Left ventricle myocardium superior (tissue), 1 donor: ENCODE results near the gene DACH1. TPM values are rescaled to one million over a fixed set of nuclear protein-coding genes. Genes with fewer than 3 reads are reported as not detected.

Source experiments
- ATAC-seq: fragments of 200-7000 bp; cut with Tn5 transposase; one replicate; pipeline ENCODE4 v1.9.1; 2020; ENCODE audit warnings: mild to moderate bottlenecking, moderate library complexity
- DNase-seq: peaks from one replicate; pipeline ENCODE4 v3.0.0-alpha.2; 2020
- intact Hi-C: fragments of 100-400 bp; cut with micrococcal nuclease; formaldehyde crosslinking; loops from one replicate; pipeline ENCODE4 v1.11.0; 2022
- total RNA-seq: library from RNA; stranded (reverse); fragmentation: NEBNext Ultra II Directional; extraction: Animal tissue kit (Norgen Biotek cat#: 25700); gene quantifications from one replicate; pipeline ENCODE4 v1.2.1, GENCODE V29; 2021
- donor health status: DM: no; HTN: yes; CAD: no; lungs with severe emphysema.

DACH1 gene
- total RNA-seq, 1 donor from 2014 or later = 3.5 TPM

- no peak for ATAC-seq
- intact Hi-C loops = no loop called here
- DNase-seq = no peak
These were observed 115.9 kb downstream of the DACH1 start for GRCh38 chr13:71751073-71751472.

GRCh38 chr13:71730267-71730666 is 136.7 kb downstream of the DACH1 start:
- ATAC-seq (no peak), DNase-seq (no peak)
- intact Hi-C loops = no loop called here

GRCh38 chr13:71729441-71729840 is 137.6 kb downstream of the DACH1 start:
- intact Hi-C loops = no loop called here
- no peak for DNase-seq
- no peak for ATAC-seq

- intact Hi-C loops = no loop called here
- ATAC-seq (no peak), DNase-seq (no peak)
These were observed 139.3 kb downstream of the DACH1 start for GRCh38 chr13:71727662-71728061.

GRCh38 chr13:71727042-71727441 is 140.0 kb downstream of the DACH1 start:
- no peak for DNase-seq
- ATAC-seq = no peak
- intact Hi-C loops = no loop called here

GRCh38 chr13:71722206-71722605 is 144.8 kb downstream of the DACH1 start:
- ATAC-seq = no peak
- no peak for DNase-seq
- intact Hi-C loops = no loop called here

- intact Hi-C loops = no loop called here
- ATAC-seq (no peak), DNase-seq (no peak)
These were observed 145.9 kb downstream of the DACH1 start for GRCh38 chr13:71721104-71721503.

- intact Hi-C loops = no loop called here
- ATAC-seq = no peak
- no peak for DNase-seq
These were observed 148.1 kb downstream of the DACH1 start for GRCh38 chr13:71718931-71719330.

- DNase-seq (no peak), ATAC-seq (no peak)
- intact Hi-C loops = no loop called here
These were observed 152.1 kb downstream of the DACH1 start for GRCh38 chr13:71714802-71715375.

GRCh38 chr13:71712988-71713653 is 153.9 kb downstream of the DACH1 start:
- DNase-seq = no peak
- intact Hi-C loops = no loop called here
- peak; percentile 50 for ATAC-seq

GRCh38 chr13:71704656-71705055 is 162.3 kb downstream of the DACH1 start:
- ATAC-seq (no peak), DNase-seq (no peak)
- intact Hi-C loops = no loop called here

- no peak for DNase-seq
- intact Hi-C loops = no loop called here
- ATAC-seq = no peak
These were observed 163.9 kb downstream of the DACH1 start for GRCh38 chr13:71703138-71703537.

- ATAC-seq = no peak
- intact Hi-C loops = no loop called here
- no peak for DNase-seq
These were observed 164.8 kb downstream of the DACH1 start for GRCh38 chr13:71702253-71702652.

- intact Hi-C loops = no loop called here
- no peak for DNase-seq
- ATAC-seq = no peak
These were observed 165.3 kb downstream of the DACH1 start for GRCh38 chr13:71701741-71702140.

GRCh38 chr13:71699342-71699741 is 167.7 kb downstream of the DACH1 start:
- DNase-seq (no peak), ATAC-seq (no peak)
- intact Hi-C loops = no loop called here

GRCh38 chr13:71695662-71696061 is 171.3 kb downstream of the DACH1 start:
- DNase-seq = no peak
- ATAC-seq = no peak
- intact Hi-C loops = no loop called here

- ATAC-seq = no peak
- DNase-seq = no peak
- intact Hi-C loops = no loop called here
These were observed 181.9 kb downstream of the DACH1 start for GRCh38 chr13:71685072-71685471.

GRCh38 chr13:71681901-71682613 is 184.9 kb downstream of the DACH1 start:
- no peak for ATAC-seq
- intact Hi-C loops = no loop called here
- DNase-seq = no peak

- intact Hi-C loops = no loop called here
- DNase-seq = no peak
- ATAC-seq = no peak
These were observed 189.9 kb downstream of the DACH1 start for GRCh38 chr13:71677124-71677523.

GRCh38 chr13:71672512-71672911 is 194.5 kb downstream of the DACH1 start:
- intact Hi-C loops = no loop called here
- ATAC-seq (no peak), DNase-seq (no peak)

- intact Hi-C loops = no loop called here
- ATAC-seq (no peak), DNase-seq (no peak)
These were observed 203.6 kb downstream of the DACH1 start for GRCh38 chr13:71663431-71663830.
